HG02763 (cell line): ENCODE measurements around the gene PARD3B.

Source experiments
- ATAC-seq: cut with Tn5 transposase; IDR thresholded peaks from one replicate; pipeline ENCODE4 v1.9.1; 2021; ENCODE audit warnings: mild to moderate bottlenecking, moderate library complexity; ENCODE audit not compliant: unreplicated experiment

Gene PARD3B

DNA sequence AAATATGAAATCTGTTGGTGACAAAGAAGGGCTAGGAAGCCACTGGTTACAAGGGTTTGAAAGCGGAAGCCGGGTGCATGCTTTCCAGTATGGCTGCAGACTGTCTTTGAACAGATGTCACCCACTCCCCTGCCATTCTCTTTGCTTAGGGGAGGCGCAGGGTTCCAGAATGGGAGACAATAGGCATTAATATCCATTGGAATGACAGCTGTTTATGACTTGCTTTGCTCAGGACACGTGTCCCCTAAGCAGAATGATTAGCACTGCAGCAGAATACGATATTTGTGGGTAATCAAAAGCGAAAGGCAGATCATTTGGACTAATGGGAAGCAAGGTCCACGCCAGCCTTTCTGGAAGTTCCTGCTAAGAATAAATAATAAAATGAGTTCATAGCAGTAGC is 1111.2 kb downstream of the PARD3B start:
- no peak for ATAC-seq

DNA sequence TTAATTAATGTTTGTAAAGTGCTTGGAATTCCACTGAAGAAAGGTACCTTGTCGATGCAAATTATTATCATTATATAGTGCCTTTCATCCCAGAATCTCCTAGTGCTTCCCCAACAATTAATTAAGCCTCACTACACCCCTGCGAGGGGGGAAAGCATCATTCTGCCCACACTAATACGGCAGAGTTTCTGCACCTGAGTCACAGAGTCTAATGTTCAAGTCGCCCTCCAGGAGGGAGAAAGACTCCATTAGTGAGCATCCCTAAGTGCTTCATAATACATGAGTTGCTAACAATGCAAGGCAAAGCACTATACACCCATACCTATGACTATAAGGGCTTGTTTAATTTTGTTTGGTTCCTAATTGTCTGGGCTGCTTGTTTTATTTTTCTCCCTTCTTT is 1111.7 kb downstream of the PARD3B start:
- no peak for ATAC-seq

DNA sequence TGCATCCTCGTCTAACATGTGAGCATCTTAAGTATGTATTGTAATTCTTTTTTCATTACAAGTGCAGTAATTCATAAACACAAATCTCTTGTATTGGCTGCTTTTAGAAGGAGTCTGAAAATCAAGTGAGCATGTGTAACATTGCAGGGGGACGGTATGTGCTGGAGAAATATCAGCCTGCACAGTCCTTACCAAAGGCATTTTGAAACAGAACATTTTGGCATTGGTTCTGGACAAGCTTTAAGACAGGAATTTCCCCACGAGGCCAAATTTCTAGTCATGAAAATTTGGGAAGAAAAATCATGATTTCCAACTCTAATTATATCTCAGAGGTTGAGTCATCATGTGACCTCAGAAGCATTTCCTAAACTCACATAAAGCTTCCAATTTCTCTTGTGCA is 1112.3 kb downstream of the PARD3B start:
- no peak for ATAC-seq

DNA sequence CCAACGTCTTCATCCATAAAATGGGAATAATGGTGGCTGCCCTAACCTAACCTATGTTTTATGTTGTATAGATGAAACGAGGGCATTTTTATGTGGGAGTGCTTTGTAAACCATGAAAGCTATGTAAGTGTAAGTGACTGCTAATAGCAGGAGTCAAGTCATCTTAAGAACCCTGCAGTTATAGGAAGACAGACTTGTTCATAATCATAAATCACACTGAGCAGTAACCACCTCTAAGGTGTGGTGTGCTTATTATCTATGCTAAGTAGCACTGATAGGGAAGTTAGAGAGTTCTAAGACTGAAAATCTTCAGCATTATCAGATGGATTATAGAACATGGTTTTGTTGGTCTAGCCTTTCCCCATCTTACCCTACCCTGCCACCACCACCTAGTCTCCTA is 1112.8 kb downstream of the PARD3B start:
- no peak for ATAC-seq

DNA sequence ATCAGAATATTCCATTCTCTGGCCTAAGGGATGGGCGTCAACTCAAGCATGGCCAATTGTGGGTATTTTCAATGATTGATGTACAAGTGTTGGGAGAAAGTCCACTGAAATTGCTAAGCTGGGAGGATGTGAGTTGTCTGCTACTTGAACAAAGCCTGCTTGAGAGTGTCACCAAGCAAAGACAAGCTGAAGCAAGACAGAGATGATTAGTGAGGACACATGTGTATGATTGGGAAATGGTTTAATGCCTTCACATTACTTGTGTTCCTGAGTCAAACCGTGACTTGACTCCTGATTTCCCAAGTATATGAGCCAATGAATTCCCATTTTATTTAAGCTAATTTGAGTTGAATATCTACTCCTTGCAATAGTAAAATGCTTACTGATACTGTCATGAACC is 1113.3 kb downstream of the PARD3B start:
- no peak for ATAC-seq

DNA sequence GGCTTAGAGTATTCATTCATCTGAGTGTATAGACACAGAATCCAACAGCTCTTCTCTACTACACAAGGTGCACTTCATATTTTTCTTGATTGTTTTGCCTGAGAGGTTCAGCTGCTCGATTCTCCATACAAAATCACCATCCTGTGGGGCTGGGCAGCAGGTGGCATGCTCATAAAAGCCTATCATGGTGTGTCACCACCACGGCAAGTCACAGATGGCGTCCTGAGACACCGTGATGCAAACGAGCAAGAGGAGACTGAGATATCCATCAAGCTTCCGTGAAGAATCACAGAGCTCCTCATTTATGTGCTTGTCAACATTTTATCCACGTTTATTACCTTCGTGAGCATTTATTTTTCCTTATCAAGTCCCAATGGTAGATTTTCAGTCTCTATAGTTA is 1114.6 kb downstream of the PARD3B start:
- ATAC-seq: no peak

DNA sequence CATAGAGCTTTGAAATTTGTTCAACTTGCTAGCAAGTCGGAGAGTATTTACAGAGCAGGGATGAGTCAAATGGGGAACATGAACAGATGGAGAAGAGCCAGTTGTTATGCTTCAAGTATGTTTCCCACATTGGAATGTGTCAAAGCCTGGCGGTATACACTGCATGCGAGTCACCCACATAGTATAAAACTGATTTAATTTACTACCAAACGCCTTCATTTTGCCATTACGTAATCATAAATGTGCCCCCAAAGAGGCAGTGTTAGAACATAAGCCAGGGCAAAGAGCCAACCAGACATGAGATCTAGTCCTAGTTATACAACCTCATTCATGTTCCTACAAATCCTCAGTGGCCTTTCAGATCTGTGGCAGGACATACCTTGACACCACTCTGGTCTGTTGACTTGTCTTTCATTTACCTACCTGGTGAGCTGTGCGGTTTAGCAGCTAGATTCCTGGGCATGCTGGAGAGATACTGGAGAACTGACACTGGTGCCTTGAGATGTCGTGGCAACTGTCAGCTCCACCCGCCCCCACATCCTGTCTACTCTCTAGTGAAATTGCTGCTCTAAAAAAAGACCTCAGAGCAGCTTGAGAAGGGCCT is 1115.3 kb downstream of the PARD3B start:
- no peak for ATAC-seq

DNA sequence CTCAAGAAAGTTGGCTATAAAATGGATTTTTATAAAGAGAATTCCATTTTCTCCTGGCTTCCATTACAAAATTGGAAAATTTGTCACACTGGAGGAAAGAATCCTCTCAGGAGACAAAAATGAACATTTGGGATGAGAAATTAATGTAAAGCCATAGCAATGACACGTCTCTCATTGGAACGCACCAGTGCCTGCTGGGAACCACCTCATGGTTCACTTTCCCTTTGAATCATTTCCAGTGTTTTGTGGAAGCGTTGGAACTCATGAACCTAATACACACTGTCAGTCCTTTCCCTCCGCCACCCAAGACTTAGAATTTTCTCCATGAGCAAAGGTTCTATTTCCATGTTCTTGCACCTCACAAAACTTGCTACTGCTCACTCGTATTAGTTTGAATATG is 1116.0 kb downstream of the PARD3B start:
- no peak for ATAC-seq

DNA sequence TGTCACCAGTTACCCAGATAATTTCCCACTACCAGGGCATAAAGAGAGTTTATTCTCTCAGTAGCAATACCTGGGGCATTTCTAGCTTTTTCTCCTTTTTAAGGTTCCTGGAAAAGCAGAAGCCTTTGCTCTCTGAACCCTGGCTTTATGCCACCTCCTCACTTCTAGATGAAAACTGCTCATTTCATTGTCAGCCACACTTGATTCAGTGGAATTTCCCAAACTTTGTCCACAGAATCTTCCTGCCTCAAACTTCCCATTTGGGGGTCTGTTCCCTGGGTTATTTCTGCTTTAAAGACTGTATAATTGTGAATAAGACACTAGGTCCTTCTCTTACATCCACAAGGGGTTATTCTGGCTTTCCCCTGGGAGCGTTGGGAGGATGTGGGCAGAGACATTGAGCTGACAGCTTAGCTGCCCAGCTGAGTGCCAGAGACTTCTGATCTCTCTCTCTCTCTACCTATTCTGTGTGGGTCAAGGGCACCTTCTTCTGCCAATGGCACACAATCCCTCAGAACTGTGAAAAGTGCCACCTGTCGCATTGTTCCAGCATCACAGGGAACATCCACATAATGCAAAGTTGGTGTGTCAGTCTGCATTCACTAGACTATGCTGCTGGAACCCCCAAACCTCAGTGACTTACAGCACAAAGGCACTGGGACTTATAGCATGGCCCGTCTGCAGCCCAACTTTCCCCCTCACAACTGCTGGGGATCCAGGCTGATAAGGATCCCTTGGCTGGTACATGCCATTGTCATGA is 1117.1 kb downstream of the PARD3B start:
- no peak for ATAC-seq

DNA sequence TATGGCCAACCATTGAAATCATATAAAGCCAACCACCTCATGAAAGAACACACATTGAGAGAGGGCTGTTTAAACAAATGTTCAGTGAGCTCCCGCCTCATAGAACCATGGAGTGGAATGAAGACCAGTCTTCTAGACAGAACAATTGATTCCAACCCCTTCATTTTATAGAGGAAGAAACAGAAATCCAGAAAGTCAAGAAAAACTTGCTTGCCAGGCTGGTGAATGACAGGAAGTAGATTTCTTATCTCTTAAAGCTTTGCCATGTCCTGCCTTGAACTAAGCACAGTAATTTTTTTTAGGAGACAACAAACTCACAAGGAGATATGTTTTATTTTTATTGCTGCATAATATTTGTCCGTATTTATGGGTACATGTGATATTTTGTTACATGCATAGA is 1120.5 kb downstream of the PARD3B start:
- ATAC-seq: no peak
